CD14-positive monocyte (primary cell): Measurements from ENCODE around the gene RHPN2. TPM values are rescaled to one million over a fixed set of nuclear protein-coding genes. Genes with fewer than 3 reads are reported as not detected.

ENCODE experiments used
- DNase-seq, 3 donors: peaks; one replicate each; pipeline ENCODE4 v3.0.0-alpha.2; 2011 to 2022
- H2AFZ ChIP-seq: 2 replicates; pipeline ENCODE4 v1.6.0; 2012; ENCODE audit warnings: mild to moderate bottlenecking, low read depth, low read length, inconsistent platforms; ENCODE audit not compliant: insufficient read depth, poor library complexity, severe bottlenecking
- H3K27ac ChIP-seq, 2 donors: 1 replicate in 1 of 2; 2 replicates in 1 of 2; pipeline ENCODE4 v1.5.1; 2012 to 2013; ENCODE audit warnings: low read length in 2 of 2, control low read depth in 1 of 2, inconsistent platforms in 1 of 2, low read depth in 1 of 2, mild to moderate bottlenecking in 1 of 2
- H3K27me3 ChIP-seq, 2 donors: one replicate each; pipeline versions ENCODE4 v1.6.0 to v1.6.1; 2011 to 2013; ENCODE audit warnings: low read length in 2 of 2; ENCODE audit not compliant: control insufficient read depth in 2 of 2, insufficient read depth in 2 of 2
- H3K36me3 ChIP-seq, 2 donors: replicated peaks in 1 of 2; 1 replicate in 1 of 2; 2 replicates in 1 of 2; pipeline versions ENCODE4 v1.5.1 to v1.6.1; 2012 to 2013; ENCODE audit warnings: low read length in 2 of 2, control low read depth in 1 of 2, inconsistent platforms in 1 of 2, mild to moderate bottlenecking in 1 of 2; ENCODE audit not compliant: insufficient read depth in 2 of 2, control insufficient read depth in 1 of 2
- H3K4me1 ChIP-seq, 2 donors: 1 replicate in 1 of 2; 2 replicates in 1 of 2; pipeline versions ENCODE4 v1.5.1 to v1.6.1; 2012 to 2013; ENCODE audit warnings: low read length in 2 of 2, control low read depth in 1 of 2, inconsistent platforms in 1 of 2, mild to moderate bottlenecking in 1 of 2, moderate library complexity in 1 of 2; ENCODE audit not compliant: insufficient read depth in 2 of 2, control insufficient read depth in 1 of 2
- H3K4me2 ChIP-seq: replicated peaks from 2 replicates; pipeline ENCODE3; 2012; ENCODE audit warnings: low read length, moderate library complexity, mild to moderate bottlenecking; ENCODE audit not compliant: poor library complexity, severe bottlenecking; ENCODE audit errors: extremely low read depth
- H3K4me3 ChIP-seq, 3 experiments: fragments of 200-600 bp in 1 of 3; sonication (generic) in 1 of 3; replicated peaks in 1 of 3; 1 replicate in 2 of 3; 2 replicates in 1 of 3; pipeline ENCODE4 v1.5.1; 2011 to 2013; ENCODE audit warnings: low read length in 3 of 3, mild to moderate bottlenecking in 3 of 3, control low read depth in 2 of 3, low read depth in 2 of 3, inconsistent platforms in 1 of 3, moderate library complexity in 1 of 3
- H3K79me2 ChIP-seq: 2 replicates; pipeline ENCODE4 v1.6.0; 2012; ENCODE audit warnings: mild to moderate bottlenecking, control low read depth, inconsistent platforms, low read length, moderate library complexity; ENCODE audit not compliant: insufficient read depth
- H3K9ac ChIP-seq: 2 replicates; pipeline ENCODE4 v1.6.0; 2017; ENCODE audit warnings: low read length, mild to moderate bottlenecking; ENCODE audit not compliant: insufficient read depth, poor library complexity, severe bottlenecking
- H3K9me3 ChIP-seq, 2 donors: replicated peaks in 1 of 2; 1 replicate in 1 of 2; 2 replicates in 1 of 2; pipeline versions ENCODE4 v1.5.1 to v1.6.1; 2012 to 2013; ENCODE audit warnings: low read length in 2 of 2, control low read depth in 1 of 2; ENCODE audit not compliant: control insufficient read depth in 1 of 2, insufficient read depth in 1 of 2
- H4K20me1 ChIP-seq: 2 replicates; pipeline ENCODE4 v1.6.0; 2012; ENCODE audit warnings: mild to moderate bottlenecking, low read length, control low read depth, moderate library complexity; ENCODE audit not compliant: insufficient read depth
- H3K27ac Mint-ChIP-seq, 7 donors: one replicate each; pipeline ENCODE4 v1.8.0; 2020; ENCODE audit warnings: mild to moderate bottlenecking in 7 of 7, mixed read lengths in 7 of 7, moderate library complexity in 6 of 7, inconsistent platforms in 2 of 7
- H3K27me3 Mint-ChIP-seq, 3 donors: one replicate each; pipeline ENCODE4 v1.8.0; 2021 to 2022; ENCODE audit warnings: low read depth in 3 of 3, mild to moderate bottlenecking in 3 of 3, mixed read lengths in 3 of 3, moderate library complexity in 3 of 3, inconsistent platforms in 1 of 3
- H3K36me3 Mint-ChIP-seq, 2 donors: one replicate each; pipeline ENCODE4 v1.8.0; 2020; ENCODE audit warnings: mixed read lengths in 2 of 2, inconsistent platforms in 1 of 2, mild to moderate bottlenecking in 1 of 2
- H3K4me1 Mint-ChIP-seq: one replicate; pipeline ENCODE4 v1.8.0; 2020; ENCODE audit warnings: mild to moderate bottlenecking, mixed read lengths
- H3K4me3 Mint-ChIP-seq, 2 donors: one replicate each; pipeline ENCODE4 v1.8.0; 2020; ENCODE audit warnings: mild to moderate bottlenecking in 2 of 2, mixed read lengths in 2 of 2, moderate library complexity in 1 of 2
- H3K9me3 Mint-ChIP-seq, 7 donors: one replicate each; pipeline ENCODE4 v1.8.0; 2020 to 2022; ENCODE audit warnings: mixed read lengths in 7 of 7, mild to moderate bottlenecking in 6 of 7, moderate library complexity in 6 of 7, inconsistent platforms in 2 of 7
- CTCF ChIP-seq: fragments of 200-600 bp; IDR thresholded peaks from one replicate; pipeline ENCODE4 v1.8.0; 2022; ENCODE audit warnings: antibody characterized with exemption, mild to moderate bottlenecking
- WGBS: methylation state at CpG from one replicate; pipeline ENCODE4 v1.1.5; 2013; ENCODE audit warnings: missing lambda C conversion rate; ENCODE audit not compliant: insufficient coverage; 5-methylcytosine and 5-hydroxymethylcytosine counted together
- intact Hi-C, 2 donors: fragments of 100-400 bp; cut with micrococcal nuclease; formaldehyde crosslinking; loops; one replicate each; pipeline versions ENCODE4 v1.15.0 to v1.15.1; 2023
- polyA plus RNA-seq, 3 donors: library from polyadenylated mRNA; depleted of rRNA in 1 of 3; unstranded in 2 of 3; stranded (reverse) in 1 of 3; fragments of 300-500 nt in 2 of 3; fragments of >200 nt in 1 of 3; fragmentation: Illumina TruSeq in 2 of 3; gene quantifications; 1 replicate in 2 of 3; 2 replicates in 1 of 3; pipeline ENCODE4 v1.2.3, GENCODE V29; 2012 to 2021

Gene RHPN2
- polyA plus RNA-seq, 3 donors, result 0.16 to 0.93 (median 0.51) TPM

GRCh38 chr19:32976223-32976805, 88.4 kb downstream of the RHPN2 start:
- Histone ChIP-seq H2AFZ (peak overlapping the region; percentile 57), H4K20me1 (no peaks in the 10 kb centered on the region), H3K4me2 (peak overlapping the region; percentile 14), H3K27me3 (no peaks in the 10 kb centered on the region), H3K27ac (no peak overlapping the region), H3K79me2 (peaks cover 5% of the 10 kb centered on the region), H3K36me3 (no peaks in the 10 kb centered on the region), H3K9me3 (no peaks in the 10 kb centered on the region), H3K4me1 (peaks cover 18 to 34% of the 10 kb centered on the region in 2 donors), H3K9ac (no peak overlapping the region), H3K4me3 (no peak overlapping the region)
- DNase-seq, result peak; percentile 47 to 66 (median 50)
- no peak overlapping the region for H3K4me3 Mint-ChIP-seq
- peak; percentile 78 for TF ChIP-seq CTCF
- H3K27ac Mint-ChIP-seq, result peak overlapping the region in 1 of 7 donors; percentile 36
- no peaks in the 10 kb centered on the region for H3K9me3 Mint-ChIP-seq
- no peaks in the 10 kb centered on the region for H3K27me3 Mint-ChIP-seq
- peaks cover 25% of the 10 kb centered on the region for H3K4me1 Mint-ChIP-seq
- 43% methylated on average over 11 of the region's 14 CpGs for WGBS
- intact Hi-C loops, result loop anchor here (10.0 kb wide), 3 partner anchors 108 to 1448 kb away; partner anchors contain the start of genes GPATCH1 (in 1 of the 2) and UBA2 (in 1 of the 2)
- peaks cover 0 to 14% of the 10 kb centered on the region in 2 donors for H3K36me3 Mint-ChIP-seq

- 1% methylated on average over 55 of the region's 57 CpGs for WGBS
- Histone ChIP-seq H3K27ac (peak within 1 kb of the TSS; percentile 51 to 88), H3K4me1 (peaks cover 14 to 22% of the 10 kb centered on the region in 2 donors), H3K4me2 (peak within 1 kb of the TSS; percentile 84), H3K4me3 (peak within 1 kb of the TSS; percentile 53 to 96 (median 80)), H3K9me3 (no peaks in the 10 kb centered on the region), H4K20me1 (no peaks in the 10 kb centered on the region), H3K9ac (peak within 1 kb of the TSS; percentile 69), H3K79me2 (peaks cover 23% of the 10 kb centered on the region), H3K27me3 (no peaks in the 10 kb centered on the region), H2AFZ (peak within 1 kb of the TSS; percentile 93), H3K36me3 (no peaks in the 10 kb centered on the region)
- intact Hi-C loops, result loop anchor here (5.0 to 10.0 kb wide), 4 partner anchors 105 to 1453 kb away; partner anchors contain the start of genes GPATCH1 (in 1 of the 2) and UBA2 (in 1 of the 2)
- peak; percentile 99 to 100 (median 99) for DNase-seq
- Mint-ChIP-seq H3K4me3 (peak within 1 kb of the TSS; percentile 97 to 98), H3K9me3 (no peaks in the 10 kb centered on the region), H3K4me1 (peaks cover 13% of the 10 kb centered on the region), H3K36me3 (peaks cover 3 to 27% of the 10 kb centered on the region in 2 donors), H3K27ac (peak within 1 kb of the TSS; percentile 85 to 99 (median 97)), H3K27me3 (no peaks in the 10 kb centered on the region)
- TF ChIP-seq CTCF, result no peak
These were observed 92.8 kb downstream of the RHPN2 start, which contains the start of the genes CEP89 and FAAP24 for GRCh38 chr19:32971715-32972540. CEP89 (minus strand) TSS chr19:32971958; CDS start chr19:32971874, 84 bp downstream. FAAP24 (plus strand) TSS chr19:32972242; CDS start chr19:32973197, 955 bp downstream.
